GM12801 (cell line): ENCODE results near the gene LTBP2.

Experiments used
- CTCF ChIP-seq: IDR thresholded peaks from one replicate; pipeline ENCODE4 v1.5.1; 2011; ENCODE audit warnings: control low read depth; ENCODE audit not compliant: insufficient read length; ENCODE audit errors: extremely low read depth

Gene LTBP2

GRCh38 chr14:74593241-74593953 lies 18.6 kb downstream of the LTBP2 start:
- no peak for TF ChIP-seq CTCF

- no peak for TF ChIP-seq CTCF
These were observed 19.4 kb downstream of the LTBP2 start for GRCh38 chr14:74592476-74593201.

- no peak for TF ChIP-seq CTCF
These were observed 20.1 kb downstream of the LTBP2 start for GRCh38 chr14:74591899-74592298.

- TF ChIP-seq CTCF: no peak
These were observed 20.6 kb downstream of the LTBP2 start for GRCh38 chr14:74591394-74591793.

- TF ChIP-seq CTCF: no peak
These were observed 22.7 kb downstream of the LTBP2 start for GRCh38 chr14:74589291-74589879.

- TF ChIP-seq CTCF: no peak
These were observed 24.7 kb downstream of the LTBP2 start for GRCh38 chr14:74587363-74587707.

- no peak for TF ChIP-seq CTCF
These were observed 25.2 kb downstream of the LTBP2 start for GRCh38 chr14:74586681-74587362.
